NCI-H2081 (cell line): ENCODE data around the gene SEC14L1.

Experiments used
- DNase-seq, 2 experiments: peaks; one replicate each; lab custom pipeline; 2025; lab: John Stamatoyannopoulos, UW

The SEC14L1 gene

DNA sequence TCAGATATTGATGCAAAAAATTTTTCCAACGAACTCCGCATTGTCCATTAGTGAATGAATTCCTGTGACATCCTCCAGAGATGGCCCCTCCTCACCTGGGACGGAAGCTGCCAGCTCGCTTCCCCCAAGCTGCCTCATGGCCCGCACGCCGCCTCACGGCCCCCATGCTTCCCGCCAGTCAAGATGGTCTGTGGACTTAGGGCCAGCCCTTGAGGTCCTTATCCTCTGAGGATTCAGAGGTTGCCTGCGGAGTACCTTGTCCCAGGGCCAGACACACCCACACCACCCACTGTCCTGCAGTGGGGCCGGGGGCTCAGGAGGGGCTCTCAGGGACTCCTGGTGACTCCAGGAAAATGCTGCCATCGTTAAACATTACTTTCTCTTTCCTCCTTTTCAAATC is 73.6 kb downstream of the SEC14L1 start:
- no peak for DNase-seq

DNA sequence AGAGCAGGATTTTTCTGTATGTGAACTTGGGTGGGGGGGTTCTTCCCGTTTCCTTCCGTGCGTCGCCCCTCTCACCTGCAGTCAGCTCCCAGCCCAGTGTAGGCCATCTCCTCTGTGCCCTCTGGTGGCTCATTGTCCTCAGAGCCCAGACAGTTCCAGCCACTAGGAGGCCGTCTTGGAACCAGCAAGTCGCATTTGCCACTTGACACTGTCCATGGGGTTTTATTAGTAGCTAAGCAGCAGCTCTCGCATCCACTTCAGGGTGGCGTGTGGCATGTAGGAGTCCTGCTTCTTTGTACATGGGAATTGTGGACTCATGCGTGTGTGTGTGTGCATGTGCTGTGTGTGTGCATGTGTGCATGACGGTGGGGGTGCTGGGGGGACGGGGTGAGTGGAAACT is 74.0 kb downstream of the SEC14L1 start:
- DNase-seq: no peak

DNA sequence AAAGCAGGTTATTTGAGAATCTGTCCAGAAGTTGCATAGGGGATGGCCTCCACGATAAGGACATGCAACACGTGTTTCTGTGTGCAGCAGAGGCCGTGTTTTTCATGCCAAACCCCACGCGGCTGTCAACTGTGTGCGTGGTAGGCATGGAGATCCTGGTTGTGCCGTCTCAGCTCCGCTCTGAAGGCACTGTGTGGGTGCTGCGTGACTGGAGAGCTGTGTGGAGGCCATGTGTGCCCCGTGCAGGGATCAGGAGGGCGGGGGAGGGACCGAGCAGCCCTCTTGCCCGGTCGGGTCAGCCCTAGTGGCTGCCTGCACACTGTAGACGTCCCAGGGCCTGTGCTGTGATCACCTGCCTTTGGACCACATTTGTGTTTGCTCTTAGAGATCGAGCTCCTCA is 74.5 kb downstream of the SEC14L1 start:
- no peak for DNase-seq

DNA sequence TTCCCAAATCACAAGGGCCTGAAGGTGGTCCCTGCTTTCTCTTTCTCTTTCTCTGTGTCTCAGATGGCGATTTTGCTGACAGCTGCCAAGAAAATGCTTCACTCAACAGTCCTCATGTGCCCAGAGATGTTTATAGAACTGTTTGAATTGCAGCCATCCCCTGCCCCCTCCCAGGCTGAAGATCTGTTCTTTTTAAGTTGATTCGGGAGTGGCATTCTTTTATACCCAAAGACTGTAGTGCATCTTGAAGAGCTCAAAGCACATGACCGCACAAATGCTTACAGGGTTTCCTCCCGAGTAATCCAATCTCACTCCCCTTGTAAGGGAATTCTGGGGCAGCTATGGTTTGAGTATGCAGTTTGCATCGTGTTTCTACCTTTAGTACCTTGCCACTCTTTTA is 75.7 kb downstream of the SEC14L1 start:
- no peak for DNase-seq

DNA sequence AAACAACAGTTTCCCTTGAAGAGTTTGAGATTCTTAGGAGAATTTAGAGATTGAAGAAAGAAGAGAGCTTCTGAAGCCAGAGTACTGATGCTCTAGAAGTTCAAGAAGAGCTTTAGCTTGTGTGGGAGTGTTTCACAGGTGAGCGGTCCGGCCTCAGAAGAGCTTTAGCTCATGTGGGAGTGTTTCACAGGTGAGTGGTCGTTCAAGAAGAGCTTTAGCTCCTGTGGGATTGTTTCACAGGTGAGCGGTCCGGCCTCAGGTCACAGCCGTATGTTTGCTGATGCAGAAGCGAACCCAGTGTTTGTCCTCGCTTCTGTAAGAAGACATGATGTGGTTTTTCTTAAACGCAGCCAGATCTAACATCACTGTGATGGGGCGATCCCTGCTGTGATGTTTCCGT is 76.4 kb downstream of the SEC14L1 start:
- no peak for DNase-seq

DNA sequence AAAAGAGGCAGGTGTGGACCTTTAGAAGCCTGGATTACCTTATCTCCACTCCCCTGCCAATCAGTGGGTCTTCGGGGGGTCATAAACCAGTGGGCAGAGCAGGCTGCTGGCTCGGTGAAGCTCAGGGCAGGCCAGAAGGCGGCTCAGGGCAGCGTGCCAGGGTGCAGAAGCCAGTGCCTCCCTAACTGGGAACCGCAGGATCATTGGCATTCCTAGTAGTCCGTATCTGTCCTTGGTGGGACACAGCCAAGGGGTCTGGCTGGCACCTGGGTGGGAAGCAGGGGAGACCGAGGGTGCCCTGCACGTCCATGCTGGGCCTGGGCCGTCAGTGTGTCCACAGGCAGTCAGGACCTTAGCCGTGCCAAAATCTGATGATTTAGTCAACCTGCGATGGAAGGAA is 76.8 kb downstream of the SEC14L1 start:
- no peak for DNase-seq

DNA sequence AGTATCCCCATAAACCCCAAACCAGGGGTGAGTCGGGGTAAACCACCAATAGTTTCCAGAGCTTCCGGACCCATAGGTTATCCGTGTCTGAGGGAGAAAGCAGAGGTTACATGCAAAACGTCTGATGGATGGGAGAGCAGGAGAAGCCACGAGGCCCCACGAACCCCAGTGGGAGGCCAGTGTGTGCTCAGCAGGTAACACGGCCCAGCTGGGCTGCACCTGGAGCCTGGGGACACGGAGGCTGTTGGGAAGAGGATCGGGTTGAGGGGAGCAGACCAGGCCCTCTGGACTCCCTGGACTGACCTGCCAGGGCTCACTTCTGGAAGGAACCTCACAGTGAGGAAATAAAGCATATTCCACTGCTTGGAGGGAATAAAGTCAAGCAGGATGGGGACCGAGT is 78.1 kb downstream of the SEC14L1 start:
- DNase-seq: no peak

DNA sequence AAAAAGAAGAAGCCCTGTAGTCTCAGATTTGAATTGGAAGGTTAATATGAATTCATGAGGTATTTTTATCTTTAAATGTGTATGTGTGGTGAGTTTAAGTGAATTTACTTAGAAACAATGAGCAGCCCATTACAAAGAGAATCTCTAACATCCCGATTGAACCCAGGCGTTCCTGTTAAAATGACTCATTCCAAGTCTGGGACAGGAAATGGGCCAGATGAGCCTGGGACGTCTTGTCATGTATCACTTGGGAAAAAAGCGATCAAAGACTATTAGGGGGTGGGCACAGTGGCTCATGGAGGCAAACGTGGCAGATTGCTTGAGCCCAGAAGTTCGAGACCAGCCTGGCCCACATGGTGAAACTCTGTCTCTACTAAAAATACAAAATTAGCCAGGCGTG is 81.6 kb downstream of the SEC14L1 start:
- no peak for DNase-seq

DNA sequence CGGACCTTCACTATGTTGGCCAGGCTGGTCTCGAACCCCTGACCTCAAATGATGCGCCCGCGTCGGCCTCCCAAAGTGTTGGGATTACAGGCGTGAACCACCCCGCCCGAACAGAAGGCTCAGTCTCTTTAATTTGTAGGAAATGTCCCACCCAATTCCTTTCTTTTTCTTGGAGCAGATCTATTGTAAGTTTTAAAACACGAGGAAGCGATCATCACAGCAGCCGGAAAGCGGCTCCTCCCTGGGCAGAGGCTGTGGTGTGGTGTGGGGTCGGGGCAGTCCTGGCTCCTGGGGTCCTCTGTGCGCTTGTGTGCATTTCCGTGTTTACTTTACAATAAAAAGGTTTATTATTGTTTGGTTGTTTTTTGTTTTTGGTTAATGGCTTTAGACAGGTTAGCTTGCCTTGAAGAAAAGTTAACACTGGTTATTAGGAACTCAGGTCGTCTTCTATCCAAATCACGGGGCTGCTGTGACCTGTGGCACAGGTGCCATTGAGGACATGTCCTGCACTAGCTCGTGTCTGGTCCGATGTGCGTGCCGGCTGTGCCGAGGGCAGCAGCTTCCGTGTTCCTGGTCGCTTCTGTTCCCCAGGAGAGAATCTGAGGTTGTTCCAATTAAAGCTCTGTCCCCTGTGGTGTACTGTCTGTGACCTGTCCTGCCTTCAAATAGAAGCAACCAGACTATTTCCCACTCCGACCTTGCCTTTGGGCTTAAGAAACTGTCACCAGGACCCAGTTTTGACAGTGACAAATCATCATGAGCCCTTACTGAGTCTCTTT is 83.1 kb downstream of the SEC14L1 start:
- DNase-seq: no peak

DNA sequence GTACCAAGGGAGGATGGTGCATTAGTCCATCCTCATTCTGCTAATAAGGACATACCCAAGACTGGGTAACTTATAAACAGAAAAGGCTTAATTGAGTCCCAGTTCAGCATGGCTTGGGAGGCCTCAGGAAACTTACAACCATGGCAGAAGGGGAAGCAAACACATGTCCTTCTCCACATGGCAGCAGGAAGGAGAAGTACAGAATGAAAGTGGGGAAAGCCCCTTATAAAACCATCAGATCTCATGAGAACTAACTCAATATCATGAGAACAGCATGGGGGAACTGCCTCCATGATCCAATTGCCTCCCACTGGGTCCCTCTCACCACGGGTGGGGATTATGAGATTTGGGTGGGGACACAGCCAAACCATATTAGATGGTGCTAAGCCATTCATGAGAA is 84.5 kb downstream of the SEC14L1 start:
- DNase-seq: no peak

DNA sequence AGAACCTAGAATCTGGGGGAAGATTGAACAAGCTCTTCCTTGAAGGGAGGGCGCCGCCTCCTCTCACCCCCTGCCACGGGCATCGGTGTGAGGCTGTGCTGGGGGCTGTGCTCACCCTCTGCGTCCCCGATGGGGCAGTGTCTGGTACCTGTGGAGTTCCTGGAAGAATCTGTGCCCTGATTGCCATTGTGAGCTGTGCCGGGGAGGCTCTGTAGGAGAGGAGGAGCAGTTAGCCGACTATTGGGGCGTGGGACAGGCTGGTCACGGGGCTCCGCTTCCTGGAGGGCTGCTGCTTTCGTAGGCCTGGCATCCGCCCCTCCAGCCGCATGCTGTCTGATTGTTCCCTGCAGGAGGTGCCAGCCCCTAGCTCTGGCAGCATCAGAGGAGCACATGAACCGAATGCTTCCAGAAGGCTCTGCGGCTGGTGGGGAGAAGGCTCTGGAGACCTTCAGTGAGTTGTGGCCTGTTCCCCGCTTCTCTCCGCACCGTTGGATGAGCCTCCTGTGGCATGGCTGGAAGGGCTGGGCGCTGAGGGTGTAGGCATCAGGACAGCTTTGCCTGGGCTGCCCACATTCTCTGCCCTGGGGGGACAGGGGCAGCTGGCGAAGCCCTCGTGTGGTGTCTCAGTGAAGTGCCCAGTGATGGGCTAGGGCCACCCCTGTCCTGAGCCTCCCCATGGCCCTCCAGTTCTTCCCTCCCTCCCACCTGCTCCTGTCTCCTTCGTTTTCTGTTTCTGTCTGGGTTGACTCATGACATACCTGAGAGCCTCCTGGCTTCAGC is 86.9 kb downstream of the SEC14L1 start:
- no peak for DNase-seq

DNA sequence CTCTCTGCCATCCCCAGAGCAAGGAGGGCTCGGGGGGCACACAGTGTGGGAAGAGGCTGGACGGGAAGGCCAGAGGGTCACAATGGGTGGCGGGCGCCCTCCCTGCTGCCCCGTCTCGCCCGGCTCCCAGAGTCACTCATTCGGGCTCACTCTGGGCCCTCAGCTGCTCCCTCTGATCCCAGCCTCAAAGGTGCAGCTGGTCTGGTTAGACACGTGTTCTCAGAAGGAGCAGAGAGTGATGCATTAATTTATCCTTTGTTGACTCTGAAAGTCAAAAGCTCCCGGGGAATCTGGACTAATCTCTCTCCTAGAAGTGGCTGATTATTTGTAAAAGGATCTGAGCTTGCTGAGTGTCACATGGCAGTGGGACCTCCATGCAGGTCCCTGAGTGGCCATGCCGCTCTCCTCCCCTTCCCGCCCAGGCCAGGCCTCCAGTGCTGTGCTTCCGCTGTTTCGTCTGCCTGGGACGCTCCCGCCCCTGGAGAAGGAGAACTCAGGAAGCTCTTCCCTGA is 87.5 kb downstream of the SEC14L1 start:
- DNase-seq: no peak

DNA sequence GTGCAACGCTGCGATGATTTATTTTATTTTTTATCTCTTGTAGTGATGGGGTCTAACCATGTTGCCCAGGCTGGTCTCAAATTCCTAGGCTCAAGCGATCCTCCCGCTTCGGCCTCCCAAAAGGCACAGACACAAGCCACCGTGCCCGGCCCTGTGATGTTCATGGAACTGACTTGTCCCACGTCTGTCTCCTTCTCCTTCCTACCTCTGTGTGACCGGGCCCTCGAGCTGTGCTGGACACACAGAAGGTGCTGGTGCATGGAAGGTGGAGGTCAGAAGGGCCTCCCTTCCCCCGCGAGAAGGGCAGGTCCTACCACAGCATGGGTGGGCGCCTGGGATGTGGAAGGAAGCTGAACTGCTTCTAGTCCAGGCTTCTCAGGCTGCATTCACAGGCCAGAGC is 88.0 kb downstream of the SEC14L1 start:
- no peak for DNase-seq

DNA sequence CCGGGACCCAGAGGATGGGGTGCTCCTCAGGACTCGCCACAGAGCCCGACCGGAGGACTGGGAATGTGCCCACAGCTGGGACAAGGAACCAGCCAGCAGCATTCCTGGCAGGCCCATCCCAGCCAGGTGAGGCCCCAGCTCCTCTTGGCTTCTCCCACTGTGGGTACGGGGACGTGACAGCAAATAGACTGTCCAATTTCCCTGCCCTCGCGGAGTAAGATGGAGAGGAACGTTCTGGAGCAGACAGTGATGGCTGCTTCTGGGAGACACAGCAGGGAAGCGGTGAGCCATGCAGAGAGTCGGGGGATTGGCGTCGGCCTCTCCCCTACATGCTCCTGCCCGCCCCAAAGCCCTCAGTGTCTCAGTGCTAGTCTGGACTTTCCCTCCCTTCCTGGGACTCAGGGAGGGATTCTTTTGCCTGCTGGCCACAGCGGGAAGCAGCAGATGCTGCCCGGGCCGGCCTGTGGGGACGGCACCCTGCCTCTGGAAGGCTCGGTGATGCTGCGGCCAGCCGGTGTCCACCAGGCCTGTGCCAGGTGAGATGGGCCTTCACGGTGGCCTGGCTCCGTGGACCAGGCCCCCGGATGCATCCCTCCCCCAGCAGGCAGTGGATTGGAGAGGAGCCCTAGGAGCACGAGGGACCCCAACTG is 89.1 kb downstream of the SEC14L1 start:
- DNase-seq: no peak

DNA sequence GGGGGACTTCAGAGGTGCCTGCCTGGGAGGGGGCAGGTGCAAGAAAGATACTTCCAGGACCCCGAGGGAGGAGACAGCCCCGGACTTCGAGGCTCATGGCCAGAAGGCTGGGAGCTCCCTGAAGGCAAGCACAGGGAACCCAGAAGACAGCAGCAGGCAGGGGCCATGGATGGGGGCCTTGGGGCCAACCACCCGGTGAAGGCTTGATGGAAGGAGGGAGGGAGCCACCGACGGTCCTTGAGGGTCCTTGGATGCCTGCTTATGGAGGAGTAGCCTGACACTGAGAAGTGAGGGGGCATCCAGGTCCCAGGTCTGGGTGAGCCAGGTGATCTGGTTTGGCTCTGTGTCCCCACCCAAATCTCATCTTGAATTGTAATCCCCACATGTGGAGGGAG is 89.7 kb downstream of the SEC14L1 start:
- no peak for DNase-seq

DNA sequence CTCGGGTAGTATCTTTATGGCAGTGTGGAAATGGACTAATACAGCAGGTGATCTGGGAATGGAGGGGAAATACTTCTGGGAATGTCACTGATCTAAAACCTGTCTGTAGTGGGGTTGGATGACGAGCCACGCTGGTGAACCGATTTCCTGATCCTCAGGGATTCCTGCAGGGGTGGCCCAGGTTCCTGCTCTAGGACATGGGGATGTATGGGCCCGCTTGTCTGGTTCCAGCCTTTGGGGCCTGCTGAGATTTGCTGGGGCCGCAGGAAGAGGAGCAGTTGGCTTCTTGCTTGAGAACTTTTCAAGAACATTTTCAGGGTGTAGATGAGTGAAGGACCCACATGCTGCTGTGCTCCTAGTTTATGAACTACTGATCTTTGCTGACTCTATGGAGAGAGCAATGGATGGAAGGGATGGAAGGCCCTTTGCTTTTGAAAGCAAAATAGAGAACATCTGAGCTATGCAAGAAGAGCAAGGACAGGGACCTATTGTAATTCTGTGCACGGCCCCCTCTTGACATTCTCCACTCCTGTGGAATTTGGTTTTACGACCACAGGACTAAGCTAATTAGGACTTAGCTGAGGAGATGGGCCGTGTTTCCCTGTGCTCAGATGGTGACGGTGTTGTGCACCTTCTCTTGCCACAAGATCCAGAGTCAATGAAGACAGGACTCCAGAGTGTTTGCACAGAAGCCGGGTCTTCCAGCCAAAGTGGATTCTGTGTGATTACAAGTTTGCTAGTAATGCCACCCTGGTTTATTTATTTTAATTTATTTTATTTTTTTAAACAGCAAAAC is 90.5 kb downstream of the SEC14L1 start:
- no peak for DNase-seq

DNA sequence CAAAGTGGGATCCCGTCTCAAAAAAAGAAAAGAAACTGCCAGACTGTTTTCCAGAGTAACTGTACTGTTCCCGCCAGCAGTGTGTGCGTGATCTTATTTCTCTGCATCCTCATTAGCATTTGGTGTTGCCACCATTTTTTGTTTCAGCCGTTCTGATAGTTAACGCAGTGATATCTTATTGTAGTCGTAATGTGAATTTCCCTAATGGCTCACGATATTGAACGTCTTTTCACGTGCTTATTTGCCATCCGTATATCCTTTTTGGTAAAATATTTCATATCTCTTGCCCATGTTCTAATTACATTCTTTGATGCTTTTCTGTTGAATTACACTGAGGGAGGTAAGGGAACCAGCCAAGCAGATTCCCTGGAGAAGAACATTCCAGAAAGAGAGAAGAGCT is 92.4 kb downstream of the SEC14L1 start:
- no peak for DNase-seq

DNA sequence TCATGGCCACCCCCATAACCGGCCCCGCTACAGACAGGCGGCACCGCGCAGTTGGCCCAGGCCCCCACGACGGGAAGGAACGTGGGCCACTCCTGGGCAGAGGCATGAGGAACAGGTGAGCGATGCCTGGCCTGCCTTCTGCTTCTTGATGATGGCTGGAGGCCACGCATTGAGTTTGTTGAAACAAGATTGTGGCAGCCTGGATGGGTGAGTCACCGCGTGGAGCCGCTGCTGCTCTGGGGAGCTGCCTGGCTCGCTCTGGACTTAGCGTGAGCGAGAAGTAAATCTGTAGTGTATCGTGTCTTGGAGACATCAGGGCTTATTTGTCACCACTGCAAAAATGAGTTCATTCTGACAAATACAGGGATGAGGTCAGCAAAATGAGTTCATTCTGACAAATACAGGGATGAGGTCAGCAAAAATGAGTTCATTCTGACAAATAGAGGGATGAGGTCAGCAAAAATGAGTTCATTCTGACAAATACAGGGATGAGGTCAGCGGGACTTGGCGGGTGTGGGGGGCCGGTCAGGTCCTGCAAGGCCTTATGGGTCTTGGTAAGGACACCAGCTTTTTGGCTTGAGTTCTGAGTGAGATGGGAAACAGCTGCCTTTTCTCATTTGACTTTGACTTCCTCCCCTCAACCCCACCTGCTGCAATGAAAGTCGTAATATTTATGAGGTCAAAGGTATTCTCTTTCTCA is 93.0 kb downstream of the SEC14L1 start:
- no peak for DNase-seq

DNA sequence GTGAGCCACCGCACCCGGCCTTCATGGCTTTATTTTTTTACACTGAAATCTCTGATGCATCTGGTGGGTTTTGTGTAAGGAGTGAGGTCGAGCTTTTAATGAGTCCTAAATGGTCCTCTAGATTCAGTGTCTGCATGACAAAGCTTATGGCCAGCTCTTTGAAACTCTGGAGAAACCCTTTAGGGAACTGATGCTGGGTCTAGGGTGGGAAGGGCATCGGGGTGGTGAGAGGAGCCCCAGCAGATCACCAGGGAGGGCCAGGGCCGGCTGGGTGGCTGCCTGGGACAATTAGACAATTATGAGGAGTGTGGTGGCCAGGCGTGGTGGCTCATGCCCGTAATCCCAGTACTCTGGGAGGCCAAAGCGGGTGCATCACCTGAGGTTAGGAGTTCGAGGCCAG is 93.9 kb downstream of the SEC14L1 start:
- DNase-seq: no peak

DNA sequence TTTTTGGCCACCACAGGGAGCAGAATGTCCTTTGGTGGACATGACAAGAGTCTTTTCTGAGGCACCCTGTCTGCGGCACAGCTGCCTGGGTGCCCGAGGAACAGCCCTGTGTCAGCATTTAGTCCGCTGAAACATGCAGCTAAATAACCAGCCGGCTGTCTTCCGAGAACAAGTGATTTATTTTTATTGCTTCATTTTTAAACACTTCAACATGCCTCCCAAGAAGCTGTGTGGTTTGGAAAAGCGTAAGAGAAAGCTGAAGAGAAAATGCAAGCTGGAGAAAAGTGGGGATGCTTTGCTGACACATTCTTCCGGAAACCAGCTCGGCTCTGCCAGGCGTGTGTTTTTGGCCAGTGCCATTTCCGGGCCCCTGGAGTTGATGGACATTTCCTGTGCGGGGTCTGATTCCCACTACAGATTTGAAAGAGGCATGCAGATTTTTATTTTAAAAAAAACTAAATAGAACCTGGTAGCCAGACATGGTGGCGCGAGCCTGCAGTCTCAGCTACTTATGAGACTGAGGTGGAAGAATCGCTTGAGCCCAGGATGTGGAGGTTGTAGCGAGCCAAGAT is 94.7 kb downstream of the SEC14L1 start:
- no peak for DNase-seq
